Neural progenitor cell (in vitro differentiated cells): ENCODE measurements around the gene GFOD1. TPM values are rescaled to one million over a fixed set of nuclear protein-coding genes. Genes with fewer than 3 reads are reported as not detected.

Source experiments
- DNase-seq: peaks from one replicate; pipeline ENCODE4 v3.0.0-alpha.2; 2016; ENCODE audit warnings: low spot score
- H2AFZ ChIP-seq: fragments of 200-600 bp; sonication (generic); replicated peaks from 2 replicates; pipeline ENCODE4 v1.6.1; 2016; ENCODE audit warnings: antibody characterized with exemption
- H3F3A ChIP-seq: fragments of 200-600 bp; sonication (generic); 2 replicates; pipeline ENCODE4 v1.6.1; 2016; ENCODE audit warnings: antibody characterized with exemption, low read depth
- H3K27ac ChIP-seq: fragments of 200-600 bp; sonication (generic); 2 replicates; pipeline ENCODE4 v1.5.1; 2016; ENCODE audit warnings: mild to moderate bottlenecking
- H3K27me3 ChIP-seq: fragments of 200-600 bp; sonication (generic); 2 replicates; pipeline ENCODE4 v1.6.1; 2016; ENCODE audit warnings: mild to moderate bottlenecking, moderate library complexity
- H3K36me3 ChIP-seq: fragments of 200-600 bp; sonication (generic); 2 replicates; pipeline ENCODE4 v1.5.1; 2016
- H3K4me1 ChIP-seq: fragments of 200-600 bp; sonication (generic); 2 replicates; pipeline ENCODE4 v1.6.1; 2016; ENCODE audit warnings: mixed run types
- H3K4me2 ChIP-seq: fragments of 200-600 bp; sonication (generic); 2 replicates; pipeline ENCODE4 v1.6.1; 2016
- H3K4me3 ChIP-seq: fragments of 200-600 bp; sonication (generic); 2 replicates; pipeline ENCODE4 v1.5.1; 2016
- H3K79me2 ChIP-seq: fragments of 200-600 bp; sonication (generic); 2 replicates; pipeline ENCODE4 v1.6.1; 2016; ENCODE audit warnings: low read depth
- H3K9ac ChIP-seq: fragments of 200-600 bp; sonication (generic); 2 replicates; pipeline ENCODE4 v1.6.1; 2016
- H3K9me3 ChIP-seq: fragments of 200-600 bp; sonication (generic); 2 replicates; pipeline ENCODE4 v1.5.1; 2016; ENCODE audit warnings: low read depth
- H4K20me1 ChIP-seq: fragments of 200-600 bp; sonication (generic); 2 replicates; pipeline ENCODE4 v1.6.1; 2016; ENCODE audit warnings: low read depth
- H3K27ac Mint-ChIP-seq: 3 replicates; pipeline ENCODE4 v1.8.0; 2021; ENCODE audit warnings: mixed read lengths
- H3K27me3 Mint-ChIP-seq: 2 replicates; pipeline ENCODE4 v1.8.0; 2022; ENCODE audit warnings: low read depth, mild to moderate bottlenecking, inconsistent platforms, moderate library complexity, mixed read lengths; ENCODE audit not compliant: insufficient read depth
- H3K36me3 Mint-ChIP-seq: 3 replicates; pipeline ENCODE4 v1.8.0; 2021; ENCODE audit warnings: mixed read lengths
- H3K4me1 Mint-ChIP-seq: 3 replicates; pipeline ENCODE4 v1.8.0; 2021; ENCODE audit warnings: mixed read lengths
- H3K4me3 Mint-ChIP-seq: 3 replicates; pipeline ENCODE4 v1.8.0; 2021; ENCODE audit warnings: mild to moderate bottlenecking, moderate library complexity, mixed read lengths
- H3K9me3 Mint-ChIP-seq: 3 replicates; pipeline ENCODE4 v1.8.0; 2020; ENCODE audit warnings: mixed read lengths
- EZH2 ChIP-seq: fragments of 200-600 bp; sonication (generic); IDR thresholded peaks from 2 replicates; pipeline ENCODE4 v1.6.1; 2017; ENCODE audit warnings: antibody characterized with exemption, mild to moderate bottlenecking, moderate library complexity
- EZH2phosphoT487 ChIP-seq: fragments of 200-600 bp; sonication (generic); IDR thresholded peaks from 2 replicates; pipeline ENCODE4 v1.6.1; 2017; ENCODE audit warnings: antibody characterized with exemption
- total RNA-seq: library from RNA; depleted of rRNA; stranded (reverse); fragments of >200 nt; gene quantifications from 2 replicates; pipeline ENCODE4 v1.2.3, GENCODE V29; 2015; ENCODE audit warnings: low replicate concordance
- TF ChIP-seq, protein P1 (sequence below): fragments of 200-600 bp; sonication (generic); IDR thresholded peaks from 2 replicates; pipeline ENCODE4 v1.5.1; 2017; ENCODE audit warnings: antibody characterized with exemption, mild to moderate bottlenecking

Gene GFOD1
- total RNA-seq, 1 donor from 2014 or later: 1.8 TPM

- H3K4me1 Mint-ChIP-seq: peaks cover 58% of the 10 kb centered on the region
- Histone ChIP-seq H3K27ac (no peak overlapping the region), H3K4me3 (no peak overlapping the region), H2AFZ (no peak overlapping the region), H4K20me1 (no peaks in the 10 kb centered on the region), H3K27me3 (no peaks in the 10 kb centered on the region), H3K9me3 (no peaks in the 10 kb centered on the region), H3K9ac (no peak overlapping the region), H3F3A (peaks cover 27% of the 10 kb centered on the region), H3K36me3 (no peaks in the 10 kb centered on the region), H3K4me1 (peaks cover 36% of the 10 kb centered on the region), H3K79me2 (no peaks in the 10 kb centered on the region), H3K4me2 (no peak overlapping the region)
- H3K36me3 Mint-ChIP-seq: no peaks in the 10 kb centered on the region
- no peak overlapping the region for H3K4me3 Mint-ChIP-seq
- no peak for TF ChIP-seq EZH2phosphoT487
- TF ChIP-seq EZH2: no peak
- TF ChIP-seq, protein P1, sequence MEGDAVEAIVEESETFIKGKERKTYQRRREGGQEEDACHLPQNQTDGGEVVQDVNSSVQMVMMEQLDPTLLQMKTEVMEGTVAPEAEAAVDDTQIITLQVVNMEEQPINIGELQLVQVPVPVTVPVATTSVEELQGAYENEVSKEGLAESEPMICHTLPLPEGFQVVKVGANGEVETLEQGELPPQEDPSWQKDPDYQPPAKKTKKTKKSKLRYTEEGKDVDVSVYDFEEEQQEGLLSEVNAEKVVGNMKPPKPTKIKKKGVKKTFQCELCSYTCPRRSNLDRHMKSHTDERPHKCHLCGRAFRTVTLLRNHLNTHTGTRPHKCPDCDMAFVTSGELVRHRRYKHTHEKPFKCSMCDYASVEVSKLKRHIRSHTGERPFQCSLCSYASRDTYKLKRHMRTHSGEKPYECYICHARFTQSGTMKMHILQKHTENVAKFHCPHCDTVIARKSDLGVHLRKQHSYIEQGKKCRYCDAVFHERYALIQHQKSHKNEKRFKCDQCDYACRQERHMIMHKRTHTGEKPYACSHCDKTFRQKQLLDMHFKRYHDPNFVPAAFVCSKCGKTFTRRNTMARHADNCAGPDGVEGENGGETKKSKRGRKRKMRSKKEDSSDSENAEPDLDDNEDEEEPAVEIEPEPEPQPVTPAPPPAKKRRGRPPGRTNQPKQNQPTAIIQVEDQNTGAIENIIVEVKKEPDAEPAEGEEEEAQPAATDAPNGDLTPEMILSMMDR: no peak
- no peaks in the 10 kb centered on the region for H3K27me3 Mint-ChIP-seq
- DNase-seq: no peak
- peaks cover 5% of the 10 kb centered on the region for H3K9me3 Mint-ChIP-seq
- no peak overlapping the region for H3K27ac Mint-ChIP-seq
These were observed 68.6 kb downstream of the GFOD1 start for GRCh38 chr6:13418844-13419243.

- no peaks in the 10 kb centered on the region for H3K36me3 Mint-ChIP-seq
- H4K20me1 ChIP-seq: no peaks in the 10 kb centered on the region
- H3K4me3 ChIP-seq: no peak overlapping the region
- H3F3A ChIP-seq: peaks cover 22% of the 10 kb centered on the region
- H3K4me1 ChIP-seq: peaks cover 39% of the 10 kb centered on the region
- H3K9me3 Mint-ChIP-seq: no peaks in the 10 kb centered on the region
- no peaks in the 10 kb centered on the region for H3K36me3 ChIP-seq
- H3K79me2 ChIP-seq: no peaks in the 10 kb centered on the region
- H3K27me3 Mint-ChIP-seq: no peaks in the 10 kb centered on the region
- no peak overlapping the region for H3K4me3 Mint-ChIP-seq
- TF ChIP-seq EZH2phosphoT487 (no peak), EZH2 (no peak)
- TF ChIP-seq, protein P1: no peak
- H3K27ac ChIP-seq: no peak overlapping the region
- H3K4me1 Mint-ChIP-seq: peaks cover 57% of the 10 kb centered on the region
- no peak for DNase-seq
- no peak overlapping the region for H3K27ac Mint-ChIP-seq
- no peak overlapping the region for H3K4me2 ChIP-seq
- no peaks in the 10 kb centered on the region for H3K9me3 ChIP-seq
- no peaks in the 10 kb centered on the region for H3K27me3 ChIP-seq
- H3K9ac ChIP-seq: no peak overlapping the region
- no peak overlapping the region for H2AFZ ChIP-seq
These were observed 69.4 kb downstream of the GFOD1 start for GRCh38 chr6:13417954-13418353.

DNA sequence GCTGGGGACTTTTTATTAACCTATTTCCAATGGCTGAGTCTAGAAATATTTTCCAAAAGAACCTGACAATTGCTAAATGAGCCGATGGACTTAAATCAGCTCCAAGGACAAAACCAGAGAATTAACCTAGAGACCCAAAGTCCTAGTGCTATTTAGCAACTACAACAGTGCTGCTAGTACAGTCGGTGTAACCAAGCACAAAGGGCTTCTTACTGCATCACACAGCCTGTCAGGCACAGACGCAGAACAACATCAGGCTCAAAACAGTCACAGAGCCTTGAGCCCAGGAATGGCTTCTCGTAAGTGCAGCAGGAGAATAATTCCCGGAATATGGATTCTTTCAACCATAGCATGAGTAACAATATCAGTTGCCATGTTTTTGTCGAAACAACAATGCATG is 70.0 kb downstream of the GFOD1 start:
- Histone ChIP-seq H3K9ac (no peak overlapping the region), H3K4me3 (no peak overlapping the region), H4K20me1 (no peaks in the 10 kb centered on the region), H3K4me2 (no peak overlapping the region), H3K79me2 (no peaks in the 10 kb centered on the region), H3K9me3 (no peaks in the 10 kb centered on the region), H2AFZ (no peak overlapping the region), H3K4me1 (peaks cover 39% of the 10 kb centered on the region), H3K27ac (no peak overlapping the region), H3K36me3 (no peaks in the 10 kb centered on the region), H3F3A (peaks cover 17% of the 10 kb centered on the region), H3K27me3 (no peaks in the 10 kb centered on the region)
- peaks cover 57% of the 10 kb centered on the region for H3K4me1 Mint-ChIP-seq
- H3K36me3 Mint-ChIP-seq: no peaks in the 10 kb centered on the region
- no peak for DNase-seq
- no peak overlapping the region for H3K4me3 Mint-ChIP-seq
- peaks cover 2% of the 10 kb centered on the region for H3K27me3 Mint-ChIP-seq
- H3K9me3 Mint-ChIP-seq: no peaks in the 10 kb centered on the region
- H3K27ac Mint-ChIP-seq: no peak overlapping the region
- TF ChIP-seq EZH2phosphoT487 (no peak), EZH2 (no peak)
- TF ChIP-seq, protein P1: no peak
